B cell (primary cell): ENCODE data around the gene STAM2. TPM values are rescaled to one million over a fixed set of nuclear protein-coding genes. Genes with fewer than 3 reads are reported as not detected.

Source experiments
- ATAC-seq: fragments of 200-7000 bp; cut with Tn5 transposase; one replicate; pipeline ENCODE4 v1.10.0; 2021; ENCODE audit warnings: low read depth, mild to moderate bottlenecking, moderate number of reproducible peaks, moderate library complexity
- CTCF ChIA-PET: fragments of 350-600 bp; sonication (Branson Sonifier 250); formaldehyde crosslinking; loops from one replicate; lab custom pipeline; 2021; ENCODE audit warnings: antibody characterized with exemption, inconsistent platforms; lab: Charles Lee
- POLR2A ChIA-PET: fragments of 350-600 bp; sonication (Branson Sonifier 250); formaldehyde crosslinking; loops from one replicate; lab custom pipeline; 2021; ENCODE audit warnings: antibody characterized with exemption; lab: Charles Lee
- DNase-seq: peaks from one replicate; pipeline ENCODE4 v3.0.0; 2013
- H2AFZ ChIP-seq: 2 replicates; pipeline ENCODE4 v1.6.1; 2012; ENCODE audit warnings: mild to moderate bottlenecking, low read depth, low read length; ENCODE audit not compliant: insufficient read depth, poor library complexity, severe bottlenecking
- H3K27ac ChIP-seq, 2 donors: 1 replicate in 1 of 2; 2 replicates in 1 of 2; pipeline ENCODE4 v1.5.1; 2012 to 2013; ENCODE audit warnings: low read length in 2 of 2, mild to moderate bottlenecking in 2 of 2, moderate library complexity in 1 of 2
- H3K27me3 ChIP-seq, 4 experiments: fragments of 200-600 bp in 1 of 4; sonication (generic) in 1 of 4; replicated peaks in 1 of 4; 1 replicate in 2 of 4; 2 replicates in 2 of 4; pipeline versions ENCODE4 v1.6.1 to v1.7.0; 2013 to 2016; ENCODE audit warnings: low read length in 3 of 4, mild to moderate bottlenecking in 2 of 4, mixed read lengths in 1 of 4, moderate library complexity in 1 of 4; ENCODE audit not compliant: insufficient read depth in 4 of 4, control insufficient read depth in 3 of 4; ENCODE audit errors: control extremely low read depth in 1 of 4
- H3K36me3 ChIP-seq, 2 experiments: replicated peaks in 1 of 2; 1 replicate in 1 of 2; 2 replicates in 1 of 2; pipeline versions ENCODE4 v1.6.1 to v1.7.1; 2013; ENCODE audit warnings: low read length in 1 of 2; ENCODE audit not compliant: insufficient read depth in 2 of 2, control insufficient read depth in 1 of 2; ENCODE audit errors: control extremely low read depth in 1 of 2, extremely low read depth in 1 of 2
- H3K4me1 ChIP-seq, 2 donors: fragments of 200-600 bp in 1 of 2; sonication (generic) in 1 of 2; 1 replicate in 1 of 2; 2 replicates in 1 of 2; pipeline versions ENCODE4 v1.5.1 to v1.6.1; 2013 to 2017; ENCODE audit warnings: low read length in 2 of 2; ENCODE audit not compliant: control insufficient read depth in 2 of 2, insufficient read depth in 2 of 2
- H3K4me2 ChIP-seq: replicated peaks from 2 replicates; pipeline ENCODE3; 2012; ENCODE audit warnings: mild to moderate bottlenecking, low read depth, low read length; ENCODE audit not compliant: poor library complexity, severe bottlenecking
- H3K4me3 ChIP-seq, 5 experiments: fragments of 200-600 bp in 1 of 5; sonication (generic) in 1 of 5; 1 replicate in 3 of 5; 2 replicates in 2 of 5; pipeline versions ENCODE4 v1.5.1 to v1.7.0; 2011 to 2016; ENCODE audit warnings: low read length in 4 of 5, mild to moderate bottlenecking in 4 of 5, low read depth in 2 of 5, control low read depth in 1 of 5, moderate library complexity in 1 of 5; ENCODE audit not compliant: insufficient read depth in 1 of 5; ENCODE audit errors: control extremely low read depth in 1 of 5, extremely low read depth in 1 of 5
- H3K79me2 ChIP-seq: fragments of 200-600 bp; sonication (generic); one replicate; pipeline ENCODE4 v1.6.0; 2016; ENCODE audit warnings: low read length; ENCODE audit not compliant: control insufficient read depth, insufficient read depth
- H3K9ac ChIP-seq: fragments of 200-600 bp; sonication (generic); 2 replicates; pipeline ENCODE4 v1.6.1; 2017; ENCODE audit warnings: mild to moderate bottlenecking, low read length, moderate library complexity
- H3K9me3 ChIP-seq, 3 donors: one replicate each; pipeline versions ENCODE4 v1.6.1 to v1.7.1; 2013; ENCODE audit warnings: low read length in 2 of 3; ENCODE audit not compliant: control insufficient read depth in 2 of 3, insufficient read depth in 1 of 3; ENCODE audit errors: control extremely low read depth in 1 of 3
- H4K20me1 ChIP-seq: 2 replicates; pipeline ENCODE4 v1.6.0; 2012; ENCODE audit warnings: mild to moderate bottlenecking, low read length; ENCODE audit not compliant: insufficient read depth, control insufficient read depth, poor library complexity, severe bottlenecking
- H3K27ac Mint-ChIP-seq: one replicate; pipeline ENCODE4 v1.8.0; 2021; ENCODE audit warnings: mixed read lengths
- H3K27me3 Mint-ChIP-seq: one replicate; pipeline ENCODE4 v1.8.0; 2021; ENCODE audit warnings: mixed read lengths
- H3K4me1 Mint-ChIP-seq: one replicate; pipeline ENCODE4 v1.8.0; 2021; ENCODE audit warnings: mixed read lengths
- H3K4me3 Mint-ChIP-seq: one replicate; pipeline ENCODE4 v1.8.0; 2021; ENCODE audit warnings: mixed read lengths
- H3K9me3 Mint-ChIP-seq: one replicate; pipeline ENCODE4 v1.8.0; 2022; ENCODE audit warnings: mixed read lengths; ENCODE audit not compliant: insufficient read depth
- CTCF ChIP-seq: fragments of 200-600 bp; IDR thresholded peaks from one replicate; pipeline ENCODE4 v1.8.0; 2022; ENCODE audit warnings: antibody characterized with exemption, mild to moderate bottlenecking
- EZH2 ChIP-seq: IDR thresholded peaks from 2 replicates; pipeline ENCODE4 v1.6.1; 2012; ENCODE audit warnings: borderline replicate concordance, low read depth, mild to moderate bottlenecking, moderate library complexity, low read length; ENCODE audit not compliant: insufficient read depth, poor library complexity, severe bottlenecking
- WGBS: methylation state at CpG from one replicate; pipeline ENCODE4 v1.1.5; 2013; ENCODE audit warnings: missing lambda C conversion rate; ENCODE audit not compliant: insufficient coverage; 5-methylcytosine and 5-hydroxymethylcytosine counted together
- intact Hi-C: fragments of 100-400 bp; cut with micrococcal nuclease; formaldehyde crosslinking; loops from one replicate; pipeline ENCODE4 v1.10.0; 2022
- polyA plus RNA-seq: library from polyadenylated mRNA; depleted of rRNA; stranded (reverse); fragments of >200 nt; gene quantifications from 2 replicates; pipeline ENCODE4 v1.2.3, GENCODE V29; 2012
- total RNA-seq, 2 donors: library from RNA; stranded (reverse); fragments of 120-200 nt in 1 of 2; gene quantifications; 1 replicate in 1 of 2; 2 replicates in 1 of 2; pipeline versions ENCODE4 v1.2.3 to v1.2.4, GENCODE V29; 2013 to 2022

Gene STAM2
- total and polyA plus RNA-seq, 2 donors (not counting 1 experiment from before 2014, with no cell fraction given): 5.7 to 30.2 TPM

- H3K27ac ChIP-seq: no peak overlapping the region
- ATAC-seq (no peak), DNase-seq (no peak)
- WGBS: no CpG with 5 or more reads among the region's 4 CpGs
- no peaks in the 10 kb centered on the region for H3K4me1 ChIP-seq
- Mint-ChIP-seq H3K4me3 (no peak overlapping the region), H3K27me3 (no peaks in the 10 kb centered on the region), H3K27ac (no peak overlapping the region), H3K4me1 (no peaks in the 10 kb centered on the region), H3K9me3 (no peaks in the 10 kb centered on the region)
- TF ChIP-seq CTCF (no peak), EZH2 (no peak)
- H3K36me3 ChIP-seq: no peaks in the 10 kb centered on the region
- POLR2A ChIA-PET: no interaction called here
- no peak overlapping the region for H3K9ac ChIP-seq
- peaks cover 0 to 3% (median 0%) of the 10 kb centered on the region in 4 experiments for H3K27me3 ChIP-seq
- H3K4me3 ChIP-seq: no peak overlapping the region
- H4K20me1 ChIP-seq: no peaks in the 10 kb centered on the region
- CTCF ChIA-PET: no interaction called here
- no peaks in the 10 kb centered on the region for H3K79me2 ChIP-seq
- H3K9me3 ChIP-seq: no peaks in the 10 kb centered on the region
- intact Hi-C loops: no loop called here
- H3K4me2 ChIP-seq: no peak overlapping the region
- H2AFZ ChIP-seq: no peak overlapping the region
Observed at GRCh38 chr2:152219077-152219828, 43.7 kb upstream of the STAM2 start.

- no peak overlapping the region for H3K9ac ChIP-seq
- WGBS: no CpG with 5 or more reads among the region's 2 CpGs
- ATAC-seq (no peak), DNase-seq (no peak)
- H3K36me3 ChIP-seq: no peaks in the 10 kb centered on the region
- intact Hi-C loops: no loop called here
- no peak overlapping the region for H3K4me2 ChIP-seq
- no peaks in the 10 kb centered on the region for H3K79me2 ChIP-seq
- H3K4me3 ChIP-seq: no peak overlapping the region
- H3K27ac ChIP-seq: no peak overlapping the region
- no peaks in the 10 kb centered on the region for H3K27me3 ChIP-seq
- H3K9me3 Mint-ChIP-seq: no peaks in the 10 kb centered on the region
- no peak for TF ChIP-seq EZH2
- no peak for TF ChIP-seq CTCF
- no peaks in the 10 kb centered on the region for H3K9me3 ChIP-seq
- no peak overlapping the region for H2AFZ ChIP-seq
- H3K4me3 Mint-ChIP-seq: no peak overlapping the region
- no peaks in the 10 kb centered on the region for H4K20me1 ChIP-seq
- H3K4me1 ChIP-seq: no peaks in the 10 kb centered on the region
- no peaks in the 10 kb centered on the region for H3K4me1 Mint-ChIP-seq
- CTCF ChIA-PET: no interaction called here
- peaks cover 14% of the 10 kb centered on the region for H3K27me3 Mint-ChIP-seq
- no peak overlapping the region for H3K27ac Mint-ChIP-seq
- POLR2A ChIA-PET: no interaction called here
Observed at GRCh38 chr2:152201466-152201830, 25.9 kb upstream of the STAM2 start.
